DMS79 (cell line): ENCODE measurements around the gene ACTL6A.
"Not testable (repeated sequence)": the region's sequence is repeated elsewhere in the genome, so short reads cannot be mapped to it uniquely, and the experiment has no call there.

ENCODE experiments used
- DNase-seq: peaks from one replicate; lab custom pipeline; 2025; lab: John Stamatoyannopoulos, UW

ACTL6A gene

GRCh38 chr3:179562591-179563270 is at the start of gene ACTL6A:
ACTL6A (plus strand) TSS chr3:179562926; CDS start chr3:179563093, 167 bp downstream.
- DNase-seq: peak; percentile 99

GRCh38 chr3:179513862-179514261 is 48.9 kb upstream of the ACTL6A start:
- DNase-seq: no peak

- DNase-seq: not testable (repeated sequence)
These were observed 46.1 kb upstream of the ACTL6A start for GRCh38 chr3:179516461-179517251.

GRCh38 chr3:179526482-179526881 is 36.2 kb upstream of the ACTL6A start:
- no peak for DNase-seq

GRCh38 chr3:179526989-179527391 is 35.7 kb upstream of the ACTL6A start:
- no peak for DNase-seq

GRCh38 chr3:179528772-179529171 is 34.0 kb upstream of the ACTL6A start:
- no peak for DNase-seq

- no peak for DNase-seq
These were observed 31.1 kb upstream of the ACTL6A start for GRCh38 chr3:179531576-179531975.

GRCh38 chr3:179533274-179533673 is 29.5 kb upstream of the ACTL6A start:
- no peak for DNase-seq

- no peak for DNase-seq
These were observed 26.5 kb upstream of the ACTL6A start for GRCh38 chr3:179536256-179536655.

GRCh38 chr3:179541094-179541493 is 21.6 kb upstream of the ACTL6A start:
- no peak for DNase-seq

GRCh38 chr3:179541596-179541995 is 21.1 kb upstream of the ACTL6A start:
- DNase-seq: no peak

- no peak for DNase-seq
These were observed 20.4 kb upstream of the ACTL6A start for GRCh38 chr3:179542375-179542774.

GRCh38 chr3:179544981-179545645 is 17.6 kb upstream of the ACTL6A start:
- no peak for DNase-seq

GRCh38 chr3:179546814-179547241 is 15.9 kb upstream of the ACTL6A start:
- no peak for DNase-seq

- DNase-seq: no peak
These were observed 11.2 kb upstream of the ACTL6A start for GRCh38 chr3:179551349-179552105.

GRCh38 chr3:179558742-179559364 is 3.9 kb upstream of the ACTL6A start:
- DNase-seq: no peak

- DNase-seq: no peak
These were observed 1.9 kb upstream of the ACTL6A start for GRCh38 chr3:179560791-179561190.

- DNase-seq: peak; percentile 14
These were observed 601 bp downstream of the ACTL6A start for GRCh38 chr3:179563271-179563783.

GRCh38 chr3:179565496-179565895 is 2.8 kb downstream of the ACTL6A start:
- no peak for DNase-seq

- no peak for DNase-seq
These were observed 18.3 kb downstream of the ACTL6A start for GRCh38 chr3:179580992-179581391.

GRCh38 chr3:179589143-179589542 is 26.4 kb downstream of the ACTL6A start:
- no peak for DNase-seq
